Medulla oblongata (tissue), 1 donor: ENCODE measurements around the gene TOPAZ1.

Experiments
- DNase-seq: peaks from one replicate; pipeline ENCODE4 v3.0.0-alpha.2; 2015; ENCODE audit errors: extremely low spot score

TOPAZ1 gene

GRCh38 chr3:44242721-44243120 is 1.0 kb downstream of the TOPAZ1 start:
- no peak for DNase-seq

- DNase-seq = no peak
Measured at GRCh38 chr3:44248152-44248551, 6.5 kb downstream of the TOPAZ1 start.

GRCh38 chr3:44252332-44252959 is 10.8 kb downstream of the TOPAZ1 start:
- DNase-seq = no peak

GRCh38 chr3:44259404-44259803 is 17.7 kb downstream of the TOPAZ1 start:
- no peak for DNase-seq

- DNase-seq = no peak
Measured at GRCh38 chr3:44264146-44264545, 22.5 kb downstream of the TOPAZ1 start.

- DNase-seq = no peak
Measured at GRCh38 chr3:44265815-44266214, 24.1 kb downstream of the TOPAZ1 start.

- DNase-seq = no peak
Measured at GRCh38 chr3:44272191-44272590, 30.5 kb downstream of the TOPAZ1 start.

- no peak for DNase-seq
Measured at GRCh38 chr3:44277925-44278324, 36.2 kb downstream of the TOPAZ1 start.

- DNase-seq = no peak
Measured at GRCh38 chr3:44280077-44280476, 38.4 kb downstream of the TOPAZ1 start.

- no peak for DNase-seq
Measured at GRCh38 chr3:44280631-44281030, 38.9 kb downstream of the TOPAZ1 start.

- no peak for DNase-seq
Measured at GRCh38 chr3:44284949-44285348, 43.3 kb downstream of the TOPAZ1 start.

GRCh38 chr3:44289882-44290462 is 48.3 kb downstream of the TOPAZ1 start:
- no peak for DNase-seq

- no peak for DNase-seq
Measured at GRCh38 chr3:44292276-44292675, 50.6 kb downstream of the TOPAZ1 start.

- DNase-seq = no peak
Measured at GRCh38 chr3:44292947-44293346, 51.3 kb downstream of the TOPAZ1 start.

- DNase-seq = no peak
Measured at GRCh38 chr3:44297255-44297654, 55.6 kb downstream of the TOPAZ1 start.

- no peak for DNase-seq
Measured at GRCh38 chr3:44301746-44302145, 60.1 kb downstream of the TOPAZ1 start.

GRCh38 chr3:44309500-44309899 is 67.8 kb downstream of the TOPAZ1 start:
- DNase-seq = no peak

- DNase-seq = no peak
Measured at GRCh38 chr3:44318891-44319311, 77.2 kb downstream of the TOPAZ1 start.

GRCh38 chr3:44321335-44321734 is 79.6 kb downstream of the TOPAZ1 start:
- no peak for DNase-seq

- peak; percentile 84 for DNase-seq
Measured at GRCh38 chr3:44323341-44323955, 81.8 kb downstream of the TOPAZ1 start.

GRCh38 chr3:44324584-44324983 is 82.9 kb downstream of the TOPAZ1 start:
- no peak for DNase-seq

GRCh38 chr3:44326019-44326418 is 84.3 kb downstream of the TOPAZ1 start:
- DNase-seq = no peak

- no peak for DNase-seq
Measured at GRCh38 chr3:44326515-44326914, 84.8 kb downstream of the TOPAZ1 start.
